ENCODE data around the gene SPATS2L.
A peak's percentile ranks its signal among the peaks of the same experiment; 100 is the strongest.

Gene SPATS2L

DNA sequence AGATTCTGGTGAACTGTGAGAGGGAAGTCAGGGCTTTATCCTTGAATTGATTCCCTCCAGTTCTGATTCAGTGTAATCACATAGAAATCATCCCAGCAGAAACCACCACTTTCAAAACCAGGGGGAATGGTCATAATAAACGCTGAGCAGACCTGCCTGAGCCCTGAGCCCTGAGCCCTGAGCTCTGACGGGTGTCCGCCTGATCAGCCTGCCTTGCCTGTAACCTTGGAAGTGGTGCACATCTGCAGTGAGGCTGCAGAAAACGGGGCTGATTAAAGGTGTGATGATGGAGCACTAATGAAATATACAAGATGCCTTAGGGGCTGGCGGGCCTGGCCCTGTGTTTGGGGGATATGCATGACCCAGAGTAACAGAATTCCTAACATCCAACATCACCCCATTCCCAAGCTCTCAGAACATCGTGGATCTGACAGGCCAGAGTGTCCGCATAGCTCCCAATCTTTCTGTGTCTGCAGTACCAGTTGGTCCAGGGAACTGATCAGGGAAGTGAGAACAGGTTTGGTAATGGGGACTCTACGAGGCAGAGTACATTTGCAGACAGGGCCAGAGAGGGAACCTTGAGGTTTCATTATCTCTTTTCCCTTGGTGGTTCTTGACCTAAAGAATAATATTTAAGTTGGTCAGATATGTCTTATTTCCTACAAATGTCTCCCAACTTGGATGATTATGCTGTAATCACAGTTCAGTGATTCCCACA lies 165.6 kb downstream of the SPATS2L start:
- no CpG with 5 or more reads among the region's 8 CpGs for WGBS (ENCODE audit: extremely low coverage, insufficient coverage, low lambda C conversion rate)
- H2BK15ac ChIP-seq (replicated peaks; ENCODE audit: low read depth), result no peak overlapping the region
- no peak overlapping the region for H2BK5ac ChIP-seq (ENCODE audit: low read length)
- H3K4ac ChIP-seq (ENCODE audit: low read depth, low read length), result no peak overlapping the region
- H3K18ac ChIP-seq (ENCODE audit: low read length), result no peak overlapping the region
- no peaks in the 10 kb centered on the region for H3K79me2 ChIP-seq (ENCODE audit: control insufficient read depth, insufficient read depth, low read length)
- no peak overlapping the region for H3K27ac ChIP-seq (ENCODE audit: low read depth, low read length)
- H2BK120ac ChIP-seq (ENCODE audit: low read depth, low read length), result no peak overlapping the region
- DNase-seq, result peak; percentile 30
- peaks cover 15% of the 10 kb centered on the region for H3K36me3 ChIP-seq (ENCODE audit: control insufficient read depth, insufficient read depth, low read length)
- H3K79me1 ChIP-seq (ENCODE audit: low read length), result peaks cover 1% of the 10 kb centered on the region
- no peak overlapping the region for H4K5ac ChIP-seq (ENCODE audit: low read length)
- H4K8ac ChIP-seq (ENCODE audit: low read depth, low read length), result no peak overlapping the region
- no peak overlapping the region for H3K56ac ChIP-seq (ENCODE audit: low read length)
- H3K27me3 ChIP-seq (ENCODE audit: insufficient read depth, low read length, poor library complexity), result no peaks in the 10 kb centered on the region
- H3K4me3 ChIP-seq (ENCODE audit: low read length), result no peak overlapping the region
- no peak overlapping the region for H2AK5ac ChIP-seq (ENCODE audit: low read length)
- no peak overlapping the region for H3K23ac ChIP-seq (ENCODE audit: low read length)
- H3K4me1 ChIP-seq (ENCODE audit: control insufficient read depth, low read depth, low read length), result no peaks in the 10 kb centered on the region
- no peak overlapping the region for H3K9ac ChIP-seq (ENCODE audit: low read length)
- H3K4me2 ChIP-seq (ENCODE audit: low read length), result no peak overlapping the region

DNA sequence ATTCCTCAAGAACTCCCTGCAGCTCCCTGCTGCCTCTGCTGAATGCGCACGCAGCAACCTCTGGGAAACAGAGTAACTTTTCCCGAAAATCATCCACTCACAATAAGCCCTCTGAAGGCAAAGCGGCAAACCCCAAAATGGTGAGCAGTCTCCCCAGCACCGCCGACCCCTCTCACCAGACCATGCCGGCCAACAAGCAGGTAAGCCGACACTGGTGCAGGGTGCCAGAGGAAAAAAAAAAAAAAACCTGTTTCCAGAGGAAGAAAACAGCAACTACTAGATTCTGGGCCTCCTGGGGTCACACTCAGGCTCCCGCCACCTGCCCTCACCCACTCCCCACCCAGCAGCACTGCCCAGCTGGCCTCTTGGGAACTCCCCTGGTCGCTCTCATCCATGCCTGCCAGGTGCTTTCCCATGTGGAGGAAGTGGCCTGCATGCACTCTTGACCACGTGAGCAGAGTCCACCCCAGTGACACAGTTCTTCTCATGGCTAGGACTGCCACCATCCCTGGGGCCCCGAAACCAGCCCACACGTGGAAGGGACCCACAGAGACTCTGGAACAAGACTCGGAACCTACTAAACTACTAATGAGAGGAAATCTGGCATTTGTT lies 166.5 kb downstream of the SPATS2L start:
- H3K79me1 ChIP-seq (ENCODE audit: low read length), result peaks cover 1% of the 10 kb centered on the region
- H4K5ac ChIP-seq (ENCODE audit: low read length), result no peak overlapping the region
- H3K4me3 ChIP-seq (ENCODE audit: low read length), result no peak overlapping the region
- no peak overlapping the region for H3K56ac ChIP-seq (ENCODE audit: low read length)
- H3K18ac ChIP-seq (ENCODE audit: low read length), result no peak overlapping the region
- no peak overlapping the region for H2BK15ac ChIP-seq (replicated peaks; ENCODE audit: low read depth)
- H3K36me3 ChIP-seq (ENCODE audit: control insufficient read depth, insufficient read depth, low read length), result peaks cover 14% of the 10 kb centered on the region
- no peaks in the 10 kb centered on the region for H3K79me2 ChIP-seq (ENCODE audit: control insufficient read depth, insufficient read depth, low read length)
- H3K27ac ChIP-seq (ENCODE audit: low read depth, low read length), result no peak overlapping the region
- H2AK5ac ChIP-seq (ENCODE audit: low read length), result no peak overlapping the region
- no peak overlapping the region for H3K23ac ChIP-seq (ENCODE audit: low read length)
- no peak overlapping the region for H3K4ac ChIP-seq (ENCODE audit: low read depth, low read length)
- H3K4me1 ChIP-seq (ENCODE audit: control insufficient read depth, low read depth, low read length), result no peaks in the 10 kb centered on the region
- WGBS (ENCODE audit: extremely low coverage, insufficient coverage, low lambda C conversion rate), result no CpG with 5 or more reads among the region's 14 CpGs
- DNase-seq, result no peak
- H3K4me2 ChIP-seq (ENCODE audit: low read length), result no peak overlapping the region
- no peak overlapping the region for H2BK120ac ChIP-seq (ENCODE audit: low read depth, low read length)
- H3K27me3 ChIP-seq (ENCODE audit: insufficient read depth, low read length, poor library complexity), result no peaks in the 10 kb centered on the region
- H4K8ac ChIP-seq (ENCODE audit: low read depth, low read length), result no peak overlapping the region
- H3K9ac ChIP-seq (ENCODE audit: low read length), result no peak overlapping the region
- no peak overlapping the region for H2BK5ac ChIP-seq (ENCODE audit: low read length)

- no peak overlapping the region for H2AK5ac ChIP-seq (ENCODE audit: low read length)
- DNase-seq, result no peak
- peaks cover 1% of the 10 kb centered on the region for H3K79me1 ChIP-seq (ENCODE audit: low read length)
- WGBS (ENCODE audit: extremely low coverage, insufficient coverage, low lambda C conversion rate), result no CpG with 5 or more reads among the region's 4 CpGs
- H3K27me3 ChIP-seq (ENCODE audit: insufficient read depth, low read length, poor library complexity), result no peaks in the 10 kb centered on the region
- H3K4me1 ChIP-seq (ENCODE audit: control insufficient read depth, low read depth, low read length), result no peaks in the 10 kb centered on the region
- no peak overlapping the region for H3K4me3 ChIP-seq (ENCODE audit: low read length)
- no peak overlapping the region for H3K4ac ChIP-seq (ENCODE audit: low read depth, low read length)
- H3K79me2 ChIP-seq (ENCODE audit: control insufficient read depth, insufficient read depth, low read length), result no peaks in the 10 kb centered on the region
- H3K4me2 ChIP-seq (ENCODE audit: low read length), result no peak overlapping the region
- H3K18ac ChIP-seq (ENCODE audit: low read length), result no peak overlapping the region
- no peak overlapping the region for H3K9ac ChIP-seq (ENCODE audit: low read length)
- no peak overlapping the region for H3K27ac ChIP-seq (ENCODE audit: low read depth, low read length)
- no peak overlapping the region for H4K8ac ChIP-seq (ENCODE audit: low read depth, low read length)
- H2BK5ac ChIP-seq (ENCODE audit: low read length), result no peak overlapping the region
- H3K23ac ChIP-seq (ENCODE audit: low read length), result no peak overlapping the region
- H2BK15ac ChIP-seq (replicated peaks; ENCODE audit: low read depth), result no peak overlapping the region
- H3K36me3 ChIP-seq (ENCODE audit: control insufficient read depth, insufficient read depth, low read length), result peaks cover 13% of the 10 kb centered on the region
- H2BK120ac ChIP-seq (ENCODE audit: low read depth, low read length), result no peak overlapping the region
- H3K56ac ChIP-seq (ENCODE audit: low read length), result no peak overlapping the region
- H4K5ac ChIP-seq (ENCODE audit: low read length), result no peak overlapping the region
Measured at GRCh38 chr2:200475795-200476194, 169.3 kb downstream of the SPATS2L start.

GRCh38 chr2:200476836-200477235 lies 170.3 kb downstream of the SPATS2L start:
- H3K9ac ChIP-seq (ENCODE audit: low read length), result no peak overlapping the region
- peaks cover 1% of the 10 kb centered on the region for H3K79me1 ChIP-seq (ENCODE audit: low read length)
- H3K27me3 ChIP-seq (ENCODE audit: insufficient read depth, low read length, poor library complexity), result no peaks in the 10 kb centered on the region
- H2BK120ac ChIP-seq (ENCODE audit: low read depth, low read length), result no peak overlapping the region
- H3K4ac ChIP-seq (ENCODE audit: low read depth, low read length), result no peak overlapping the region
- H3K27ac ChIP-seq (ENCODE audit: low read depth, low read length), result no peak overlapping the region
- no peak overlapping the region for H4K5ac ChIP-seq (ENCODE audit: low read length)
- no peaks in the 10 kb centered on the region for H3K4me1 ChIP-seq (ENCODE audit: control insufficient read depth, low read depth, low read length)
- no CpG with 5 or more reads among the region's 8 CpGs for WGBS (ENCODE audit: extremely low coverage, insufficient coverage, low lambda C conversion rate)
- no peaks in the 10 kb centered on the region for H3K79me2 ChIP-seq (ENCODE audit: control insufficient read depth, insufficient read depth, low read length)
- DNase-seq, result no peak
- no peak overlapping the region for H3K18ac ChIP-seq (ENCODE audit: low read length)
- H4K8ac ChIP-seq (ENCODE audit: low read depth, low read length), result no peak overlapping the region
- no peak overlapping the region for H2AK5ac ChIP-seq (ENCODE audit: low read length)
- no peak overlapping the region for H2BK15ac ChIP-seq (replicated peaks; ENCODE audit: low read depth)
- H2BK5ac ChIP-seq (ENCODE audit: low read length), result no peak overlapping the region
- H3K4me3 ChIP-seq (ENCODE audit: low read length), result no peak overlapping the region
- no peak overlapping the region for H3K56ac ChIP-seq (ENCODE audit: low read length)
- peaks cover 13% of the 10 kb centered on the region for H3K36me3 ChIP-seq (ENCODE audit: control insufficient read depth, insufficient read depth, low read length)
- H3K4me2 ChIP-seq (ENCODE audit: low read length), result no peak overlapping the region
- no peak overlapping the region for H3K23ac ChIP-seq (ENCODE audit: low read length)

- no peak overlapping the region for H4K8ac ChIP-seq (ENCODE audit: low read depth, low read length)
- no peak overlapping the region for H3K56ac ChIP-seq (ENCODE audit: low read length)
- no CpG with 5 or more reads among the region's 21 CpGs for WGBS (ENCODE audit: extremely low coverage, insufficient coverage, low lambda C conversion rate)
Measured at GRCh38 chr2:200477667-200478131, 171.2 kb downstream of the SPATS2L start.

More at GRCh38 chr2:200477667-200478131, 171.2 kb downstream of the SPATS2L start:
- Histone ChIP-seq H3K79me1 (ENCODE audit: low read length) (peaks cover 1% of the 10 kb centered on the region), H3K4me1 (ENCODE audit: control insufficient read depth, low read depth, low read length) (no peaks in the 10 kb centered on the region), H3K27ac (ENCODE audit: low read depth, low read length) (no peak overlapping the region), H3K23ac (ENCODE audit: low read length) (no peak overlapping the region), H3K18ac (ENCODE audit: low read length) (no peak overlapping the region), H3K36me3 (ENCODE audit: control insufficient read depth, insufficient read depth, low read length) (peaks cover 12% of the 10 kb centered on the region), H3K27me3 (ENCODE audit: insufficient read depth, low read length, poor library complexity) (no peaks in the 10 kb centered on the region), H3K4me2 (ENCODE audit: low read length) (no peak overlapping the region), H3K4me3 (ENCODE audit: low read length) (no peak overlapping the region), H3K79me2 (ENCODE audit: control insufficient read depth, insufficient read depth, low read length) (no peaks in the 10 kb centered on the region), H3K4ac (ENCODE audit: low read depth, low read length) (no peak overlapping the region), H2BK15ac (replicated peaks; ENCODE audit: low read depth) (no peak overlapping the region), H2BK5ac (ENCODE audit: low read length) (no peak overlapping the region), H3K9ac (ENCODE audit: low read length) (no peak overlapping the region), H2AK5ac (ENCODE audit: low read length) (no peak overlapping the region), H2BK120ac (ENCODE audit: low read depth, low read length) (no peak overlapping the region), H4K5ac (ENCODE audit: low read length) (no peak overlapping the region)
- DNase-seq, result no peak

All from mesendoderm (in vitro differentiated cells).